HEK293 (cell line): ENCODE measurements around the gene TRIM2.

Experiments
- CTCF ChIA-PET: fragments of 350-600 bp; formaldehyde crosslinking; extraction: SDS; loops from one replicate; lab custom pipeline; 2021; ENCODE audit warnings: antibody characterized with exemption; lab: Yijun Ruan, JAX
- POLR2A ChIA-PET: fragments of 300-600 bp; formaldehyde crosslinking; extraction: SDS; loops from one replicate; lab custom pipeline; 2020; ENCODE audit warnings: antibody characterized with exemption, inconsistent platforms; lab: Yijun Ruan, JAX
- H3K27ac ChIP-seq: fragments of 200-500 bp; sonication (Bioruptor generic); 2 replicates; pipeline ENCODE4 v1.5.1; 2014; ENCODE audit warnings: low read depth, low read length, control low read depth, inconsistent platforms; ENCODE audit errors: extremely low read depth
- H3K36me3 ChIP-seq, 2 experiments: fragments of 200-500 bp in 1 of 2; sonication (Bioruptor generic) in 1 of 2; 1 replicate in 1 of 2; 2 replicates in 1 of 2; pipeline ENCODE4 v1.5.1; 2014 to 2017; ENCODE audit warnings: inconsistent platforms in 2 of 2, low read length in 2 of 2; ENCODE audit not compliant: control insufficient read depth in 2 of 2, insufficient read depth in 1 of 2
- H3K4me1 ChIP-seq: fragments of 200-500 bp; sonication (Bioruptor generic); 2 replicates; pipeline ENCODE4 v1.5.1; 2014; ENCODE audit warnings: mild to moderate bottlenecking, low read length, inconsistent platforms; ENCODE audit not compliant: control insufficient read depth, insufficient read depth
- H3K4me3 ChIP-seq: 2 replicates; pipeline ENCODE4 v1.5.1; 2011; ENCODE audit warnings: low read depth, mild to moderate bottlenecking, control low read depth, low read length, moderate library complexity
- H3K9me3 ChIP-seq: fragments of 200-500 bp; sonication (Bioruptor generic); 2 replicates; pipeline ENCODE4 v1.5.1; 2014; ENCODE audit warnings: low read depth, low read length, inconsistent platforms; ENCODE audit not compliant: control insufficient read depth, insufficient read depth
- GLIS2 ChIP-seq: fragments of 450-650 bp; formaldehyde crosslinking; IDR thresholded peaks from 2 replicates; pipeline ENCODE4 v1.5.1; 2016; ENCODE audit warnings: missing biosample characterization, missing genetic modification characterization
- HOXC10 ChIP-seq: sonication (generic); formaldehyde crosslinking; IDR thresholded peaks from 2 replicates; pipeline ENCODE4 v1.8.1; 2023; ENCODE audit warnings: mild to moderate bottlenecking, missing genetic modification reagents
- ZBTB10 ChIP-seq: fragments of 450-650 bp; formaldehyde crosslinking; IDR thresholded peaks from 2 replicates; pipeline ENCODE4 v1.5.1; 2016; ENCODE audit warnings: missing biosample characterization, missing genetic modification characterization
- ZBTB44 ChIP-seq: fragments of 450-650 bp; IDR thresholded peaks from 2 replicates; pipeline ENCODE4 v1.5.1; 2018; ENCODE audit warnings: missing biosample characterization, mild to moderate bottlenecking, missing genetic modification characterization
- ZFHX2 ChIP-seq: fragments of 450-650 bp; formaldehyde crosslinking; conservative IDR thresholded peaks from 2 replicates; pipeline ENCODE4 v1.5.1; 2016; ENCODE audit warnings: missing biosample characterization, missing genetic modification characterization
- ZFP3 ChIP-seq: fragments of 450-650 bp; formaldehyde crosslinking; IDR thresholded peaks from 2 replicates; pipeline ENCODE4 v1.5.1; 2016; ENCODE audit warnings: low read depth, missing biosample characterization, missing genetic modification characterization
- ZNF121 ChIP-seq: fragments of 450-650 bp; formaldehyde crosslinking; IDR thresholded peaks from 2 replicates; pipeline ENCODE4 v1.5.1; 2016; ENCODE audit warnings: missing biosample characterization, missing genetic modification characterization
- ZNF132 ChIP-seq: fragments of 450-650 bp; formaldehyde crosslinking; IDR thresholded peaks from 2 replicates; pipeline ENCODE4 v1.5.1; 2017; ENCODE audit warnings: missing biosample characterization, missing genetic modification characterization, borderline replicate concordance
- ZNF140 ChIP-seq: fragments of 450-650 bp; formaldehyde crosslinking; IDR thresholded peaks from 2 replicates; pipeline ENCODE4 v1.5.1; 2016; ENCODE audit warnings: missing biosample characterization, missing genetic modification characterization
- ZNF169 ChIP-seq: fragments of 450-650 bp; formaldehyde crosslinking; IDR thresholded peaks from 2 replicates; pipeline ENCODE4 v1.5.1; 2016; ENCODE audit warnings: missing biosample characterization, missing genetic modification characterization
- ZNF18 ChIP-seq: fragments of 450-650 bp; formaldehyde crosslinking; IDR thresholded peaks from 2 replicates; pipeline ENCODE4 v1.5.1; 2016; ENCODE audit warnings: missing biosample characterization, missing genetic modification characterization
- ZNF2 ChIP-seq: fragments of 450-650 bp; formaldehyde crosslinking; IDR thresholded peaks from 2 replicates; pipeline ENCODE4 v1.5.1; 2016; ENCODE audit warnings: missing biosample characterization, missing genetic modification characterization
- ZNF214 ChIP-seq: fragments of 450-650 bp; formaldehyde crosslinking; IDR thresholded peaks from 2 replicates; pipeline ENCODE4 v1.5.1; 2017; ENCODE audit warnings: missing biosample characterization, mild to moderate bottlenecking, missing genetic modification characterization, borderline replicate concordance
- ZNF266 ChIP-seq: fragments of 450-650 bp; formaldehyde crosslinking; IDR thresholded peaks from 2 replicates; pipeline ENCODE4 v1.5.1; 2016; ENCODE audit warnings: missing biosample characterization, missing genetic modification characterization, low read depth
- ZNF280D ChIP-seq: fragments of 450-650 bp; formaldehyde crosslinking; IDR thresholded peaks from 2 replicates; pipeline ENCODE4 v1.5.1; 2016; ENCODE audit warnings: missing biosample characterization, missing genetic modification characterization
- ZNF324 ChIP-seq: fragments of 450-650 bp; formaldehyde crosslinking; IDR thresholded peaks from 2 replicates; pipeline ENCODE4 v1.5.1; 2016; ENCODE audit warnings: missing biosample characterization, missing genetic modification characterization
- ZNF37A ChIP-seq: fragments of 450-650 bp; IDR thresholded peaks from 2 replicates; pipeline ENCODE4 v1.5.1; 2018; ENCODE audit warnings: missing biosample characterization, missing genetic modification characterization
- ZNF404 ChIP-seq: fragments of 450-650 bp; formaldehyde crosslinking; IDR thresholded peaks from 2 replicates; pipeline ENCODE4 v1.5.1; 2017; ENCODE audit warnings: missing biosample characterization, missing genetic modification characterization
- ZNF544 ChIP-seq: fragments of 450-650 bp; formaldehyde crosslinking; IDR thresholded peaks from 2 replicates; pipeline ENCODE4 v1.5.0; 2017; ENCODE audit warnings: missing biosample characterization, missing genetic modification characterization
- ZNF571 ChIP-seq: fragments of 450-650 bp; formaldehyde crosslinking; IDR thresholded peaks from 2 replicates; pipeline ENCODE4 v1.5.0; 2017; ENCODE audit warnings: missing biosample characterization, missing genetic modification characterization
- ZNF664 ChIP-seq: fragments of 450-650 bp; formaldehyde crosslinking; IDR thresholded peaks from 2 replicates; pipeline ENCODE4 v1.5.1; 2016; ENCODE audit warnings: missing biosample characterization, missing genetic modification characterization
- ZNF677 ChIP-seq: fragments of 450-650 bp; IDR thresholded peaks from 2 replicates; pipeline ENCODE4 v1.5.0; 2018; ENCODE audit warnings: missing biosample characterization, mild to moderate bottlenecking, missing genetic modification characterization, moderate library complexity
- ZNF837 ChIP-seq: fragments of 450-650 bp; formaldehyde crosslinking; IDR thresholded peaks from 2 replicates; pipeline ENCODE4 v1.5.1; 2016; ENCODE audit warnings: missing biosample characterization, missing genetic modification characterization
- TF ChIP-seq, protein P1 (sequence below): fragments of 450-650 bp; formaldehyde crosslinking; optimal IDR thresholded peaks from 2 replicates; pipeline ENCODE3; 2016; ENCODE audit warnings: missing biosample characterization, mild to moderate bottlenecking, missing genetic modification characterization

TRIM2 gene

GRCh38 chr4:153271820-153272219, 67.6 kb downstream of the TRIM2 start:
- Histone ChIP-seq H3K36me3 (peaks cover 0 to 21% of the 10 kb centered on the region in 2 experiments; a peak in 1 of 3 replicates), H3K9me3 (no peaks in the 10 kb centered on the region), H3K27ac (no peak overlapping the region), H3K4me3 (no peak overlapping the region), H3K4me1 (no peaks in the 10 kb centered on the region)
- POLR2A ChIA-PET, result no interaction called here
- TF ChIP-seq ZNF140 (tag by site-specific recombination) (no peak), ZNF266 (tag by site-specific recombination) (no peak), HOXC10 (no peak), ZNF664 (tag by site-specific recombination) (no peak), ZNF571 (tag by site-specific recombination) (no peak), ZNF280D (tag by site-specific recombination) (no peak), ZNF132 (no peak), ZNF37A (tag by site-specific recombination) (no peak), ZNF214 (tag by site-specific recombination) (no peak), ZNF324 (tag by site-specific recombination) (no peak), ZBTB44 (no peak), ZNF169 (tag by site-specific recombination) (no peak), GLIS2 (tag by site-specific recombination) (no peak), ZNF2 (tag by site-specific recombination) (no peak)
- TF ChIP-seq, protein P1, sequence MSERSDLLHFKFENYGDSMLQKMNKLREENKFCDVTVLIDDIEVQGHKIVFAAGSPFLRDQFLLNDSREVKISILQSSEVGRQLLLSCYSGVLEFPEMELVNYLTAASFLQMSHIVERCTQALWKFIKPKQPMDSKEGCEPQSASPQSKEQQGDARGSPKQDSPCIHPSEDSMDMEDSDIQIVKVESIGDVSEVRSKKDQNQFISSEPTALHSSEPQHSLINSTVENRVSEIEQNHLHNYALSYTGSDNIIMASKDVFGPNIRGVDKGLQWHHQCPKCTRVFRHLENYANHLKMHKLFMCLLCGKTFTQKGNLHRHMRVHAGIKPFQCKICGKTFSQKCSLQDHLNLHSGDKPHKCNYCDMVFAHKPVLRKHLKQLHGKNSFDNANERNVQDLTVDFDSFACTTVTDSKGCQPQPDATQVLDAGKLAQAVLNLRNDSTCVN, result no peak
- CTCF ChIA-PET, result no interaction called here

DNA sequence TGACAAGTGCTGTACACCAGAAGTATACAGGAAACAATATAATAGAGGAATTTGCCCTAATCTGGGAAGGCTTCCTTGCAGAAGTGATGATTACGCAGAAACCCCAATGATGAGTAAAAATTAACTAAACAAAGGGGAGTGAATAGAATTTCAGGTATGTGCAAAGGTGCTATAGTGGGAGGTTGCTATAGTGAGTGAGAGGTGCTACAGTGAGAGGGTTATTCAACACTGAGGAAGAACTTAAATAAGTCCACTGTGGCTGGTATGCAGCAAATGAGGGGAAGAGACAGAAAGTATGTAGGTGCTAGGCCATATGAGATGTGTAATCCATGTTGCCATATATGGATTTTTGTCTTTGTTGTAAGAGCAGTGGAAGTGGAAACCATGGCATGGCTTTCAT, 69.5 kb downstream of the TRIM2 start:
- Histone ChIP-seq H3K27ac (no peak overlapping the region), H3K4me1 (no peaks in the 10 kb centered on the region), H3K36me3 (peaks cover 0 to 27% of the 10 kb centered on the region in 2 experiments; a peak in 2 of 3 replicates), H3K9me3 (no peaks in the 10 kb centered on the region), H3K4me3 (no peak overlapping the region)
- TF ChIP-seq ZNF677 (tag by site-specific recombination) (no peak), ZNF404 (tag by site-specific recombination) (no peak), ZFHX2 (tag by site-specific recombination) (no peak), ZNF571 (tag by site-specific recombination) (no peak), ZNF18 (tag by site-specific recombination) (no peak), ZNF544 (tag by site-specific recombination) (no peak), ZBTB10 (tag by site-specific recombination) (no peak), ZNF837 (no peak), ZFP3 (tag by site-specific recombination) (no peak), ZNF121 (tag by site-specific recombination) (no peak)
- TF ChIP-seq, all 188 proteins: peak for 0
- ChIA-PET POLR2A (no interaction called here), CTCF (no interaction called here)
